Stimulated activated CD8-positive, alpha-beta memory T cell treated with anti-CD3 and anti-CD28 coated beads, Interleukin-12 subunit alpha, Interleukin-12 subunit beta, amount 100 ng/mL, for 24 hours (primary cell): ENCODE measurements around the gene LBHD2.

Experiments
- DNase-seq: peaks from one replicate; pipeline ENCODE4 v3.0.0-alpha.2; 2020; ENCODE audit errors: extremely low read depth

The LBHD2 gene

GRCh38 chr14:103090481-103091020 lies 6.5 kb downstream of the LBHD2 start:
- DNase-seq = no peak

- peak; percentile 58 for DNase-seq
Measured at GRCh38 chr14:103091041-103091882, 7.3 kb downstream of the LBHD2 start.

- DNase-seq = no peak
Measured at GRCh38 chr14:103091883-103092222, 7.8 kb downstream of the LBHD2 start.

GRCh38 chr14:103093856-103094405 lies 9.9 kb downstream of the LBHD2 start:
- DNase-seq = no peak

- DNase-seq = no peak
Measured at GRCh38 chr14:103094406-103095209, 10.6 kb downstream of the LBHD2 start, which contains the start of gene EXOC3L4. EXOC3L4 (plus strand) TSS chr14:103094725; CDS start chr14:103100220, 5,495 bp downstream.

- DNase-seq = no peak
Measured at GRCh38 chr14:103095210-103095778, 11.3 kb downstream of the LBHD2 start.

- no peak for DNase-seq
Measured at GRCh38 chr14:103096387-103096786, 12.4 kb downstream of the LBHD2 start.

GRCh38 chr14:103097244-103097993 lies 13.4 kb downstream of the LBHD2 start:
- DNase-seq = no peak

- no peak for DNase-seq
Measured at GRCh38 chr14:103097994-103098957, 14.3 kb downstream of the LBHD2 start.

- no peak for DNase-seq
Measured at GRCh38 chr14:103099081-103099732, 15.2 kb downstream of the LBHD2 start.

GRCh38 chr14:103099733-103100280 lies 15.8 kb downstream of the LBHD2 start:
- no peak for DNase-seq

- no peak for DNase-seq
Measured at GRCh38 chr14:103100281-103101121, 16.5 kb downstream of the LBHD2 start.

GRCh38 chr14:103101257-103101962 lies 17.4 kb downstream of the LBHD2 start:
- DNase-seq = no peak

- DNase-seq = no peak
Measured at GRCh38 chr14:103101963-103102688, 18.1 kb downstream of the LBHD2 start.

GRCh38 chr14:103102689-103103260 lies 18.8 kb downstream of the LBHD2 start:
- DNase-seq = no peak
